Measurements from ENCODE around the gene AP1S3.

DNA sequence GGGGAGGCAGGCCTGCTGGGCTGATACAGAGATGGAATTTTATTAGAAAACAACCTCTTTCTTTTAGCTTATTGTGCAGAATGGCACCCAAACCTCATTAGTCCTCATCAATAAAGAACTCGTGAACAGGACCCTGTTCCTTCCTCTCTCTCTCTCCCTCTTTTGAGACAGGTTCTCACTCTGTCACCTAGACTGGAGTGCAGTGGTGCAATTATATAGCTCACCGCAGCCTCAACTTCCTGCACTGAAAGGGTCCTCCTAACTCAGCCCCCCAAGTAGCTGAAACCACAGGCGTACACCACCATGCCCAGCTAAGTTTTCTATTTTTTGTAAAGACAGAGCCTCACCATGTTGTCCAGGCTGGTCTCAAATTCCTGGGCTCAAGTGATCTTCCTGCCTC is 21.7 kb upstream of the AP1S3 start:
- TF ChIP-seq ZNF70 (CRISPR knock-in tag; IDR thresholded peaks at IDR 0.05) (no peak), ZC3H10 (CRISPR knock-in tag; IDR thresholded peaks at IDR 0.05) (no peak), ARNTL (CRISPR knock-in tag; IDR thresholded peaks at IDR 0.05; ENCODE audit: borderline replicate concordance, low read depth) (no peak), TSHZ2 (CRISPR knock-in tag; IDR thresholded peaks at IDR 0.05) (no peak), PATZ1 (CRISPR knock-in tag; IDR thresholded peaks at IDR 0.05; ENCODE audit: borderline replicate concordance) (no peak), TOX (CRISPR knock-in tag; IDR thresholded peaks at IDR 0.05; ENCODE audit: borderline replicate concordance) (no peak)
- TF ChIP-seq, protein P1, sequence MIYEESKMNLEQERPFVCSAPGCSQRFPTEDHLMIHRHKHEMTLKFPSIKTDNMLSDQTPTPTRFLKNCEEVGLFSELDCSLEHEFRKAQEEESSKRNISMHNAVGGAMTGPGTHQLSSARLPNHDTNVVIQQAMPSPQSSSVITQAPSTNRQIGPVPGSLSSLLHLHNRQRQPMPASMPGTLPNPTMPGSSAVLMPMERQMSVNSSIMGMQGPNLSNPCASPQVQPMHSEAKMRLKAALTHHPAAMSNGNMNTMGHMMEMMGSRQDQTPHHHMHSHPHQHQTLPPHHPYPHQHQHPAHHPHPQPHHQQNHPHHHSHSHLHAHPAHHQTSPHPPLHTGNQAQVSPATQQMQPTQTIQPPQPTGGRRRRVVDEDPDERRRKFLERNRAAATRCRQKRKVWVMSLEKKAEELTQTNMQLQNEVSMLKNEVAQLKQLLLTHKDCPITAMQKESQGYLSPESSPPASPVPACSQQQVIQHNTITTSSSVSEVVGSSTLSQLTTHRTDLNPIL (CRISPR knock-in tag; IDR thresholded peaks at IDR 0.05; ENCODE audit: low read depth): no peak
- TF ChIP-seq, protein P2, sequence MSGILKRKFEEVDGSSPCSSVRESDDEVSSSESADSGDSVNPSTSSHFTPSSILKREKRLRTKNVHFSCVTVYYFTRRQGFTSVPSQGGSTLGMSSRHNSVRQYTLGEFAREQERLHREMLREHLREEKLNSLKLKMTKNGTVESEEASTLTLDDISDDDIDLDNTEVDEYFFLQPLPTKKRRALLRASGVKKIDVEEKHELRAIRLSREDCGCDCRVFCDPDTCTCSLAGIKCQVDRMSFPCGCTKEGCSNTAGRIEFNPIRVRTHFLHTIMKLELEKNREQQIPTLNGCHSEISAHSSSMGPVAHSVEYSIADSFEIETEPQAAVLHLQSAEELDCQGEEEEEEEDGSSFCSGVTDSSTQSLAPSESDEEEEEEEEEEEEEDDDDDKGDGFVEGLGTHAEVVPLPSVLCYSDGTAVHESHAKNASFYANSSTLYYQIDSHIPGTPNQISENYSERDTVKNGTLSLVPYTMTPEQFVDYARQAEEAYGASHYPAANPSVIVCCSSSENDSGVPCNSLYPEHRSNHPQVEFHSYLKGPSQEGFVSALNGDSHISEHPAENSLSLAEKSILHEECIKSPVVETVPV (CRISPR knock-in tag; IDR thresholded peaks at IDR 0.05): no peak

Data from SK-N-SH treated with all-trans-retinoic acid at 6 μM for 48 hours (cell line).